ENCODE data around the gene SPATA13.

DNA sequence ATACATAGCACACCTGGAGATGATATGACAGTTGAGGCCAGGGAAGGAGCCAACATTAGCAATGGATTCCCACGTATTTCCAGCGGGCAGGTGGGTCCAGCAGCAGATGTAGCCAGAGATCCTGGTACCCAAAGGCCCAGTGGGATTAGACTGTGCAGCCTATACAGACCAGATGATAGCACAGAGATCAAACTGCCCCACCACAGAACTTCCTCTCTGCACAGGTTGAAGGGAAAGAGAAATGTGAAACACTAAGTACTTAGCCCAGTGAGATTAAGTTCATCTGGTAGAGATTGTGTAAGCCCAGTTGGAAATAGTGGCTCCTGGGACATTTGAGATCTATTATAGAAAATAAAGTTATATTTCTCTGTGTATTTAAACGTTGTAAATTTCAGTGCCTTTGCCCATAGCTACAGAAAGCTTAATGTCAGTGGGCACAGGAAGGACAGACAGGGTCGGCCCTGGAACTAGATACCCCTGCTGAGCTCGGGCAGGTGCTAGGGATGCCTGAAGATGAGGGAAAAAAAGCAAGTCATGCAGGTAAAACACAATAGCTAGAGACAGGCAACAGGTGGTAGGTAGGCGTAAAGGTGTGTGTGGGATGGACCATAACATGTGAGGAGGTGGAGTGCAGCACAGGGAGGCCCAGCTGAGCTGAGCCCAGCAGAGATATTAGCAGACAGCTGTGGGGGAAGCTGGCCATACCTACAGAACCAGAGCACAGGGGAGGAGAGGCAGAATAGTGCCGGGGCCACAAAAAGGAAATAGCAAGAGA is 27.3 kb upstream of the SPATA13 start:
- no peak for TF ChIP-seq POLR2AphosphoS5 (IDR thresholded peaks at IDR 0.05)
- no peak for TF ChIP-seq POLR2A (IDR thresholded peaks at IDR 0.05)

All from stomach (tissue), 4 donors.